HG03571 (cell line): ENCODE measurements around the gene SRP9.
A peak's percentile ranks its signal among the peaks of the same experiment; 100 is the strongest.
"Not testable (repeated sequence)": the region's sequence is repeated elsewhere in the genome, so short reads cannot be mapped to it uniquely, and the experiment has no call there.

Experiments
- ATAC-seq: cut with Tn5 transposase; IDR thresholded peaks from one replicate; pipeline ENCODE4 v1.9.1; 2021; ENCODE audit not compliant: unreplicated experiment

SRP9 gene

DNA sequence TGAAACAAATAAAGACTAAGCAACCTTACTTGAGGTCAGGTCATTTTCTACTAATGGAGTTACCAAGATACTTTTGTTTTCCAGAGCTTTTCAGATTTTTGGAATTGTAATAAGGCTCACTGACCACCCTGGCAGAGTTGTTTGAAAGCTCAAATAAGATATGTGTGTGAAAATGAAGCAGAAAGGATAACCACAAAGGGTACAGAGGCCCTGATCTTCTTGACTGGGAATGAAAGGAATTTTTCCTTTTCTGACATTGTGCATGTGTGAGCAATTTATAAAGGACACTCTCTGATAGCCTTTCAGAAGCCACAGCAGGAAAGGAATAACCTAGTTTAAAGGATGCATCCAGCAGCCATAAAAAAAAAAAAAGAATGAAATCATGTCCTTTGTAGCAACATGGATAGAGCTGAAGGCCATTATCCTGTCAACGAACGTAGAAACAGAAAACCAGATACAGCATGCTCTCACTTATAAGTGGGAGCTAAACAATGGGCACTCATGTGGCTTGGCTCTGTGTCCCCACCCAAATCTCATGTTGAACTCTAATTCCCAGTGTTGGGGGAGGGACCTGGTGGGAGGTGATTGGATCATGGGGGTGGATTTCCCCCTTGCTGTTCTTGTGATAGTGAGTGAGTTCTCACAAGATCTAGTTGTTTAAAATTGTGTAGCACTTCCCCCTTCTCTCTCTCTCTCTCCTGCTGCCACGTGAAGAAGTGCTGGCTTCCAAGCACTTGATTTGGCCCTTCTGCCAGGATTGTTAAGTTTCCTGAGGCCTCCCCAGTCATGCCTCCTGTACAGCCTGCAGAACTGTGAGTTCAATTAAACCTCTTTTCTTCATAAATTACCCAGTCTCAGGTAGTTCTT is 3.1 kb upstream of the SRP9 start:
- no peak for ATAC-seq

DNA sequence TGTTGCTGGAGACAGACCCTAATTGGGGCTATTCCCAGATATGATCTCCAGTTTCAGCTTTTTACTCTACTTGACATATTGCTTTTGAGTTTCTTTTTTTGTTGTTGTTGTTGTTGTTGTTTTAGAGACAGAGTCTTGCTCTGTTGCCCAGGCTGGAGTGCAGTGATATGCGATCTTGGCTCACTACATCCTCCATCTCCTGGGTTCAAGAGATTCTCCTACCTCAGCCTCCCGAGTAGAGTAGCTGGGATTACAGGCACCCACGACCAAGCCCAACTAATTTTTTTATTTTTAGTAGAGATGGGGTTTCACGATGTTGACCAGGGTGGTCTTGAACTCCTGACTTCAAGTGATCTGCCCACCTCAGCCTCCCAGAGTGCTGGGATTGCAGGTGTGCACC is 1.3 kb upstream of the SRP9 start:
- ATAC-seq: no peak

DNA sequence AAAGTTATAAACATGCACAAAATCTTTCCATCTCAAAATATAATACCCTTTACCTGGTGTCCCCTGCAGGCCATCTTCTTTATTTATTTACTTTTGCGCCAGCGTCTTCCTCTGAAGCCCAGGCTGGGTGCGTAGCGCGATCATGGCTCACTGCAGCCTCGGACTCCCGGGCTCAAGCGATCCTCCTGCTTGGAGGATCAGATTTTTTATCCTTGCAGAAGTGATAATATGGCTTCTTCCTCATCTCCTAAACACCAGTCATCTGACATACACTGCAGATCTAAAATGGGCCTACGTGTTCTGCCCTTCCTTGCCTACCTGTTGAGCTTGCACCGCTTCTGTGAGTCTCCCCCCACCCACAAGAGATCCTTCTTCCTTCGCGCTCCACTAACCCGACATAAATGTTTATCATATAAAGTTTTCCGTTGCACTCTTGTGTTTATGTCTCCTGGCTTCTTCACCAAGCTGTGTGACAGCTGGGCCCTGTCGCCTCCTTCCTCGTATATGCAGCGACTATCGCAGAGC is 506 bp upstream of the SRP9 start:
- peak; percentile 7 for ATAC-seq

DNA sequence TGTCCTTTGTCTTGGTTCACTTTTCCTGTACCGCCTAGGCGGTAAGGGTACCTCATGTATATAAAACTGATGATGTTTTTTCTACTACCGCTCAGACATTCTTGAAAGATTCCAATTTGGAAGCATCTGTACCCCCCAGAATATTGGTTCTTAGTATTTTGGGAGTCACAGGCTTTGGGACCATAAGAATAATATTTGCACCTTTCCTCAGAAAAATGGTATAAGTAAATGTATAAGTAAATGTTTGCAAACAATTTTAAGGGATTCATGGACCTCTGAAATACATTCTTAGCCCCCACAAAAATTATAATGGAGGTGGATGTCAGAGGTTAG is 677 bp downstream of the SRP9 start:
- ATAC-seq: no peak

DNA sequence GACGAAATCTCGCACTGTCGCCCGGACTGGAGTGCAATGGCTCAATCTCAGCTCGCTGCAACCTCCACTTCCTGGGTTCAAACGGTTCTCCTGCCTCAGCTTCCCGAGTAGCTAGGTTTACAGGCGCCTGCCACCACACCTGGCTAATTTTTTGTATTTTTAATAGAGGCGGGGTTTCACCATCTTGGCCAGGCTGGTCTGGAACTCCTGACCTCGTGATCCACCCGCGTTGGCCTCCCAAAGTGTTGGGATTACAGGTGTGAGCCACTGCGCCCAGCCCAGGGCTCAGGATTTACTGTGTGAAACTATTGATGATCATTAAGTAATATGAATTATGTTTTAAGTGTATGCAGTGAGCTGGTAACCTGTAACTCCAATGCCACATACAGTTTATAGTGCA is 1.5 kb downstream of the SRP9 start:
- not testable (repeated sequence) for ATAC-seq

DNA sequence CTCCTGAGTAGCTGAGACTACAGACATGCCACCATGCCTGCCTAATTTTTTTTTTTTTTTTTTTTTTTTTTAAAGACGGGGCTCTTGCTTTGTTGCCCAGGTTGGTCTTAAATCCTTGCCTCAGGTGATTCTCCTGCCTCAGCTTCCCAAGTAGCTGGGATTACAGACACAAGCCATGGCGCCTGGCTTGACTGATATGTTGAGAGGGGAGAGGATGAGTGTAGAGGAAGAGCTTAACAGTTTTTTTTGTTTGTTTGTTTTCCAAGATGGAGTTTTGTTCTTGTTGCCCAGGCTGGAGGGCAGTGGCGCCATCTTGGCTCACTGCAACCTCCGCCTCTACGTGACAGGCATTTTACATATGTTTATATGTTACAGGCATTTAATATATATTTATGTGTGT is 2.5 kb downstream of the SRP9 start:
- no peak for ATAC-seq

DNA sequence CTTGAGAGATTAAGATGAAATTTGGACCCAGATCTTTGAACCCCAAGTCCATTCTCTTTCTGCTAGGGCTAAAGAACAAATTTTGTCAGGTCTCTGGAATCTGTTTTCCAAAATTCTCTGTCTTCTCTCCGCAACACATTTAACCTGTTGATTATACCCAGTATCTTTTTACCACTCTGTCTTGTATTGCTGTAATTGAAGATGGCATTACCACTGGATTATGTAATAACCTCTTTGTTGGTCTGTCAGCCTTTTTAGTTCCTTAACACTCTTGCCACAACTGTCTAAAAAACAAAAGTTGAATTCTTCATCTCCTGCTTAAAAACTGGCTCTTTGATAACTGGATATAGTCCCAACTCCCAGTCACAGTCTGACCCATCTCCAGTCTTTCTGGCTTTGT is 3.0 kb downstream of the SRP9 start:
- ATAC-seq: no peak

DNA sequence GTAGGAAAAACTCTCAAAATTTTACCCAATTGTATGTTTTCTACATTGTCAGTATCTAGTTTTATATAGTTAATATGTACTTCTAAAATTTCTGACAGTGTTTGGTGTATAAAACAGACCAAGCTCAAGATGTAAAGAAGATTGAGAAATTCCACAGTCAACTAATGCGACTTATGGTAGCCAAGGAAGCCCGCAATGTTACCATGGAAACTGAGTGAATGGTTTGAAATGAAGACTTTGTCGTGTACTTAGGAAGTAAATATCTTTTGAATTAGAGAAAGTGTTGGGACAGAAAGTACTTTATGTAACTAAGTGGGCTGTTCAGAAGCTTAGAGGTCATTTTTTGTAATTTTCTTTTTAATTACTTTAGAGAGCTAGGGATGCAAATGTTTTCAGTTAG is 11.5 kb downstream of the SRP9 start:
- not testable (repeated sequence) for ATAC-seq

DNA sequence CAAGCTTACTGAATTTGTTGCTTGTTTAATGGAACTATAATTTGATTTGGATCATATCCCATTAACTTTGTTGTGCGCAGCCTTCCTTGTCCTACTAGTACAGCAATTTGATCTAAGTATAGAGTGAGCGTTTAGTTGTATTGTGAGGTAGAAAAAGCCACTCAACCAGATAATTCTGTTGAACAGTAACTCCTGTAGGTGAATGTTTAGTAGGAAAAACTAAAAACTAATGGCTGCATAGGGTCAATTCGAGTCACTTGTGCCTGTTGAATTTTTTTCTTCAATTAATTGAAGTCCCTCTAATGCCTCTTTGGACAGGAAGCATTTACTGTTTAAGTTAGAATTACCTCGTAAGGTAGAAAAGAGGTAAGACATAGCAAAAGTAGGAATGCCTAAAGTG is 17.3 kb downstream of the SRP9 start:
- no peak for ATAC-seq

DNA sequence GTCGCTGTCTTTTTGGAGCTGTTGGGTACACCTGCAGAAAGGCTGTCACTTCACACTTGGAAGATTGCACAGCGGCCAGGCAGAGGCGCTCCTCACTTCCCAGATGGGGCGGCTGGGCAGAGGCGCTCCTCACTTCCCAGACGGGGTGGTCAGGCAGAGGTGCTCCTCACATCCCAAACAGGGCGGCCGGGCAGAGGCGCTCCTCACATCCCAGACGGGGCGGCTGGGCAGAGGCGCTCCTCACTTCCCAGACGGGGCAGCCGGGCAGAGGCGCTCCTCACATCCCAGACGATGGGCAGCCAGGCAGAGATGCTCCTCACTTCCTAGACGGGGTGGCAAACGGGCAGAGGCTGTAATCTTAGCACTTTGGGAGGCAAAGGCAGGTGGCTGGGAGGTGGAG is 18.5 kb downstream of the SRP9 start:
- ATAC-seq: not testable (repeated sequence)

DNA sequence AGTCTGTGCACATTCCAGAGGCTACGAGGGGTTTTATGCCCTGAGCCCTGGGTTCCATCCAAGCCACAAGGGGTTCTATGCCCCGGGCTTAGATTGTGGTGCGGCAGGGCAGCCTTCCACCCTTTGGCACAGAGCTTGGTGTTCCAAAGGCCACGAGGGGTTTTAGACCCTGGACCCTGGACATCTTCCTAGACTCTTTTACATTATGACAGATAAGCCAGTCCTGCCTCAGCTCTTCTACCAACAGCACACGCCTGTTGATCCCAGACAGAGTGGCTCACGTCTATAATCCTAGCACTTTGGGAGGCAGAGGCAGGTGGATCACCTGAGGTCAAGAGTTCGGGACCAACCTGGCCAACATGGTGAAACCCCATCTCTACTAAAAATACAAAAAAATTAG is 23.5 kb downstream of the SRP9 start:
- not testable (repeated sequence) for ATAC-seq

DNA sequence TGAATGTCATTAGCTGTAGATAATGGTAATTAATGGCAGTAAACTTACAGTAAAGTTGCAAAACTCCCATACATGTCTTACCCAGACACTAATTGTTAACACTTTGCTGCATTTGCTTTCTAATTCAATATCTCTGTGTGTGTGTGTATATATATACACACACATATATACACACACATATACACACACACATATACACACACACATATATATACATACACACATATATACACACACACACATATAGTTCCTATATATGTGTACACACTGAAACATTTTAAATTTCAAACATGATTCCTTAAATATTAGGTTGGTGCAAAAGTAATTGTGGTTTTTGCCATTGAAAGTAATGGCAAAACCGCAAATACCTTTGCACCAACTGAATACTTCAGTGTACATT is 28.6 kb downstream of the SRP9 start:
- ATAC-seq: no peak

DNA sequence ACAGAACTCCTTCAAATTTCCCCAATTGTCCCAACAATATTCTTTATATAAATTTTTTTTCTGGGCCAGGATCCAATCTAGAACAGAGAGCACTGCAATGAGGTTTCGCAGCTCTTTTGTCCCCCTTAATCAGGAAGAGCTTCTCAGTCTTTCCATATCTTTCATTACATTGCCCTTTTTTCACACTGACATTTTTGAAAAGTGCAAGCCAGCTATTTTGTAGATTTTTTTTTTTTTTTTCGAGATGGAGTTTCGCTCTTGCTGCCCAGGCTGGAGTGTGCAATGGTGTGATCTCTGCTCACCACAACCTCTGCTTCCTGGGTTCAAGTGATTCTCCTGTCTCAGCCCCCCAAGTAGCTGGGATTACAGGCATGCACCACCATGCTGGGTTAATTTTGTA is 29.1 kb downstream of the SRP9 start:
- not testable (repeated sequence) for ATAC-seq

DNA sequence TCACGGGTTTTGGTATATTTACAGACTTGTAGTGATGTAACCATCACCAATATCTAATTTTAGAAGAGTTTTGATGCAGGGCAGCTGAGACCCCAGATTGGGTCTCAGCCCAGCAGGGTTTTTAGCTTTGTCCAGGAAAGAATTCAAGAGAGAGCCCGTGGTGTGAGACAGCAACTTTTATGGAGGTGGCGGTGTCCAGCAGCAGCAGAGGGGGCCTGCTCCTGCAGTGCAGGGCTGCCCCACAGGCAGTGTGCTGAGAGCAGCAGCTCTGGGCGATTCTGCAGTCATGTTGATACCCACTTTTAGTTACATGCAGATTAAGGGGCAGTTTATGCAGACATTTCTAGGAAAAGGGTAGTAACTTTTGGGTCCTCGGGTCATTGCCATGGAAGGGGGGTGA is 30.5 kb downstream of the SRP9 start:
- no peak for ATAC-seq

DNA sequence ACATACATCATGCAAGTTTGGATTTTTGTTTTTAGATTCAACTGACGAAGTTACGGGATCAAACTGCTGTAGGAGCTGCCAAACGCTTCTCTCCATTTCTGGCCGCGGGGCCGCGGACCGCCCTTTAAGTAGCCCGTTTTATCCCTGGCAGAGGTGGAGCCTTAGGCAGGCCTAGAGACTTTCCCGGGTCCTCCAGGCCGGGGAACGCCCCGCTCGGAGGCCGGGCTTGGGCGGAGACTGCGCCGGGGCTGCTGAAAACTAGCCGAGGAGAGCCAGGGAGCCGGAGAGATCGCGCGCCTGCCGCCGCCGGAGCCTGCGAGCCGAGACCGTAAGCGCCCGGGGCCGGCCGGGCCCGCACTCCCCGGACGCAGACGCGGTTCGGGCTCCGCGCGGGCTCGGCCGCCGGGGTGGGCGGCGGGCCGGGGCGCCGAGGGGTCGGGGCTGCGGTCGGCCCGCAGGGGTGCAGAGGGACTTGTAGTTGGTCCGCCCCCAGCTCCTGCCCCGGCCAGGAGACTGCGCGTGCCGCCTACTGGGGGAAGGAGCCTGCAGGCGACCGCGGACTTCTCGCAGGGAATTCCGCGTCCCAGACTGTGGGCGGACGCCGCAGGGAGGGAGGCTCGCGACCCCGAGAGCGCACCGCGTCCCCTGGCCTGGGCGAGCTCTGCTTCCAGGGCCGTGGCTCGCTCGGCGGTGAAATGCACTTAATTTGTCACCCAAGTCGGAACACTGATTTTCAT is 32.4 kb downstream of the SRP9 start, which contains the start of gene EPHX1:
Gene EPHX1 (plus strand): TSS at position 283 of the 737 bp plus-strand sequence. CDS start 18,606 bp downstream, outside the sequence.
- ATAC-seq: peak; percentile 94

DNA sequence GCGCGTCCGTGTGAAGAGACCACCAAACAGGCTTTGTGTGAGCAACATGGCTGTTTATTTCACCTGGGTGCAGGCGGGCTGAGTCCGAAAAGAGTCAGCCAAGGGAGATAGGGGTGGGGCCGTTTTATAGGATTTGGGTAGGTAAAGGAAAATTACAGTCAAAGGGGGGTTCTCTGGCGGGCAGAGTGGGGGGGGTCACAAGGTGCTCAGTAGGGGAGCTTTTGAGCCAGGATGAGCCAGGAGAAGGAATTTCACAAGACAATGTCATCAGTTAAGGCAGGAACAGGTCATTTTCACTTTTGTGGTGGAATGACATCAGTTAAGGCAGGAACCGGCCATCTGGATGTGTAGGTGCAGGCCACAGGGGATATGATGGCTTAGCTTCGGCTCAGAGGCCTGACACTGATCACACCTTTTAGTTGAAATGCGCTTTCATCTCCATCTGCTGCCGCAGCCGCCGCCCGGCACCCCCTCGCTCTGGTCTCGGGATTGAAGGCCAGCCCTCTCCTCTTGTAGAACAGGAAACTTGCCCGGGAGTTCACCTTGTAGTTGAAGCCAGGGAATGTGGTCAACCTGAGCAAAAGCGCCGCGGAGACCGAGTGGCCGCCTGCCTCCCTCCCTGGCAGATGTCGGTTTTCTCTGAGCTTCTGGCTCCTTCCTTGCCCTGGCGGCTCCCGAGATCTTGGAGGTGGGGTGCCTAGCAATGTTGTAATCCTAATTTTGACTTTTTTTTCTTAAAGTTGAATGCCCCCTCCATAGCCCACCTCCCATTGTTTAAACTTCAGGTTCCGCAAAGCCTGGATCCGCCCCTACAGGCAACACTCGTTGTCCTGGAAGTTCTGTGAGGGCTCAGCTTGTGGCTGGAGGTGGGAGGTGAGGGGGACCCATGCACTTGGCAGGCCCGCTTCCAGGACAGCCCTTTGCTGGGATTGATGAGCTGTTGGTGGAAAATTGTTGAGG is 33.2 kb downstream of the SRP9 start:
- not testable (repeated sequence) for ATAC-seq

DNA sequence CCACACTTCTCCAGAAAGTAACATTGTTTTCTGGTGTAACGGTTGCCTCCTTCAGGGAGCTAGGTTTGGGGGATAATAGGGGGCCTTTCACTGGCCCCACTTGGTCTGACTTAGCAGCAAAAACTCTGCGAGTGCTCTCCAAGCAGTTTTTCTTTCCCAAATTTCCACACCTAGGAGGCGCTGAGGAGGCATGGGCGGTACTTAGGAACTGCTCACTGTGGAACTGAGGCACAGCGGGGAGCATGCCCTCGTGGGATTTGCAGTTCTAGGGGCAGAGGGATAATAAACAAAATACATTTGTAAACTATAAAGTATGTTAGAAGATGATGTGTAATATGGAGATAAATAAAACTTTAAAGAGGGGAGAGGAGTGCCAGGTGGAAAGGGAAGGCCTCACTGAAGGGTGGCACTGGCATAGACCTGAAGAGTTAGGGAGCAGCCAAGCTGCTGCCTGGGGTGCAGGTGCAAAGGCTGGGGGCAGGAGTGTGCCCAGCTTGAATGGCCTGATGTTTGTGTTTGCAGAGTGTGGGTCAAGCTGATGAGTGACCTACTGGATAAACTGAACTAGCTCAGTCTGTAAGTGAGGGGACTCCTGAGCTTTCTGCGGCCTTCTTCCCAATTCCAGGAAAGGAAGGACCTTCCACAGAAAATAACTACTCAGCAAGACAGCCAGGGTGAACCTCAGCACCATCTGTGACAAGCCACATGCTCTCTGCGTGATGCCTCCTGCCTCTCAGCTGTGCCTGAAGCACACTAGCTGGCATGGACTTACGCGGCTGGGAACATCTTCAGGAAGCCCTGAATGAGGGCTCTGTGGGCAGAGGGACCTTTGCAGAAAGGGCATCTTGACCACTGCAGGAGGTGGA is 34.2 kb downstream of the SRP9 start:
- no peak for ATAC-seq

DNA sequence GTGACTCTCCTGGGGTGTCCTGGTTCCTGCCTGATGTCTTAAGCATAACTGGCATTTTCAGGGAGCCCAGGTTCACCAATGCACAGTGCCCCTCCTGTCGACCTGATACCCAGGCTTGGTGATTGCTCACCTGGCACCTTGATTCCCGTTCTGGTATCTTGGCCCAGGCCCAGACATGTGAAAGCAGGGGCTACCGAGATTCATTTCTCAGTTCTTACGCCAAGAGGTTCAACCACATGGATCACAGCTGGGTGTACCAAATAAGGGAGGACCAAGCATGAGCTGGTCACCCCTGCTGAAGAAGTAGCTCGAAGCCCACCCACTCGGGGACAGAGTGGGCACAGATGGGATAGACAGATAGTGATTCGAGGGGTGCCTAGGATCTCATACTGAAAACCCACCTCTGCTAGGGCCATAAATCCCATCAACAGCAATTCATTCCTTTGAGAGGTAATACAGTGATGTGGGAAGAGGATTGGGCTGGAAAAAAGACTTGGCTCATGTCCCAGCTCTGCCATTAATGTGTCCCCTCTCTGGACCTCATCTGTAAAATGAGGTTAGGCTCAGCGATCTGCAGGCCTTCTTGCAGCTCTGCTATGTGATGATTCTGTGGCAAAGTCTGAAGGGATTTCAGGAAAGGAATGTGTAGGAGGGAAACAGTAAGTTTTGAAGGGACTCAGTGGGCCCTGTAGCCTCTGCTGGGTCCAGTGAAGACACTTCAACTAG is 35.0 kb downstream of the SRP9 start:
- ATAC-seq: no peak

DNA sequence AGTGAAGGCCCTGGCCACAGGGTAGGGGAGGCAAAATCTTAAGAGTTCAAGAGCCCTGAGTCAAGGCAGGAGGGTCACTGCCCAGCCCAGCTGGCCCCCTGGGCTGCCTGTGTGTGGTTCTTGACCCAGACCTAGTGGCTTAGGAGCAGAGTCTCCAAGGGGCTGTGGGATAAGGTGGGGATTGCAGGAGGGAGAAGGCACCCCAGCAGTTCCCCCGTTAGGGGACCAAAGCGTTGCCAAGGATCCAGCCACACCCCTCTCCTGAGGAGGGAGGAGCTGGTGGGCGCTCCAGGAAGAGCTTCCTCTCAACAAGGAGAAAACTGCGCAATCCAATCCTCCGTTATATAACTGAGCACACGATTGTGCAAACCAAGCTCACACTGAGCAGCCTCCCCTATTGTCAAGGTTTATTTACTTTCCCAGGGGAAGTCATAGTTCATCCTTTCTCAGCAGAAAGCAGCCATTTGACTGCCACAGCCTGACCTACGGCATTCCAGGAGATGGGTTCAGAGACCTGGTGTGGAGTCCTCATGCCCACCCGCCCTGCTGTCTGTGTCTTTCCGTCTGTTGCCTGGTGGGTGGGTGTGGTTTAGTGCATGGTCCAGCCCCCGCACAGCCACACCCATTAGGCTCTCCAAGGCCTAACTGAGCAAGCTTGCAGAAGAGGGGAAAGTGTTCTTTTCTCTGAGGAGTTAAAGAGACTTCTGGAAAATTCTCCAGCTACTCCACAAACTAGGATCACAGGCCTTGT is 35.8 kb downstream of the SRP9 start:
- no peak for ATAC-seq
